H1 (cell line): ENCODE results near the gene RCSD1. TPM values are rescaled to one million over a fixed set of nuclear protein-coding genes. Genes with fewer than 3 reads are reported as not detected.
"Not testable (repeated sequence)": the region's sequence is repeated elsewhere in the genome, so short reads cannot be mapped to it uniquely, and the experiment has no call there.

Source experiments
- CTCF ChIA-PET: fragments of 300-600 bp; sonication (Branson Sonifier 250); formaldehyde crosslinking; loops from one replicate; lab custom pipeline; 2021; ENCODE audit not compliant: partially characterized antibody; lab: Charles Lee
- POLR2A ChIA-PET: fragments of 300-600 bp; sonication (Branson Sonifier 250); formaldehyde crosslinking; loops from one replicate; lab custom pipeline; 2021; ENCODE audit warnings: inconsistent platforms; ENCODE audit not compliant: partially characterized antibody; lab: Charles Lee
- DNase-seq, 2 experiments: peaks; one replicate each; pipeline versions ENCODE4 v3.0.0 to v3.0.0-alpha.2; 2010 to 2022; ENCODE audit warnings: low spot score in 2 of 2, low read depth in 1 of 2, mixed read lengths in 1 of 2
- FAIRE-seq: peaks from 2 replicates; lab custom pipeline; 2011; peaks lifted over from hg19 to GRCh38; lab: Jason Lieb, UNC
- H2AFZ ChIP-seq: 2 replicates; pipeline ENCODE4 v1.8.1; 2012; ENCODE audit warnings: low read length, inconsistent platforms
- H2AK5ac ChIP-seq: 2 replicates; pipeline ENCODE4 v1.6.1; 2013; ENCODE audit warnings: low read depth, low read length
- H2BK120ac ChIP-seq: replicated peaks from 2 replicates; pipeline ENCODE3; 2013; ENCODE audit warnings: low read depth, low read length, inconsistent platforms
- H2BK12ac ChIP-seq: 2 replicates; pipeline ENCODE4 v1.6.1; 2013; ENCODE audit warnings: low read depth, low read length
- H2BK15ac ChIP-seq: 2 replicates; pipeline ENCODE4 v1.6.1; 2013; ENCODE audit warnings: low read length
- H2BK20ac ChIP-seq: 2 replicates; pipeline ENCODE4 v1.6.1; 2013; ENCODE audit warnings: low read length
- H2BK5ac ChIP-seq: 2 replicates; pipeline ENCODE4 v1.6.1; 2013; ENCODE audit warnings: low read depth, low read length
- H3K14ac ChIP-seq: 2 replicates; pipeline ENCODE4 v1.6.1; 2013; ENCODE audit warnings: inconsistent platforms; ENCODE audit not compliant: insufficient read length
- H3K18ac ChIP-seq: 2 replicates; pipeline ENCODE4 v1.6.1; 2013; ENCODE audit warnings: low read length; ENCODE audit errors: extremely low read depth
- H3K23ac ChIP-seq: 2 replicates; pipeline ENCODE4 v1.6.1; 2013; ENCODE audit warnings: inconsistent platforms; ENCODE audit not compliant: insufficient read length
- H3K23me2 ChIP-seq: 2 replicates; pipeline ENCODE4 v1.6.1; 2013; ENCODE audit warnings: low read depth, low read length
- H3K27ac ChIP-seq: 2 replicates; pipeline ENCODE4 v1.6.1; 2011; ENCODE audit warnings: low read depth, low read length, inconsistent platforms
- H3K27me3 ChIP-seq, 4 experiments: replicated peaks in 1 of 4; 1 replicate in 1 of 4; 2 replicates in 3 of 4; pipeline versions ENCODE4 v1.6.1 to v1.8.1; 2011 to 2013; ENCODE audit warnings: low read length in 3 of 4, mild to moderate bottlenecking in 3 of 4, inconsistent platforms in 2 of 4, mixed read lengths in 2 of 4, moderate library complexity in 1 of 4; ENCODE audit not compliant: control insufficient read depth in 3 of 4, insufficient read depth in 3 of 4; ENCODE audit errors: extremely low read depth in 1 of 4
- H3K36me3 ChIP-seq, 4 experiments: 2 replicates each; pipeline versions ENCODE4 v1.6.1 to v1.8.1; 2011 to 2013; ENCODE audit warnings: mild to moderate bottlenecking in 4 of 4, low read length in 3 of 4, moderate library complexity in 2 of 4, control low read depth in 1 of 4, inconsistent platforms in 1 of 4; ENCODE audit not compliant: insufficient read depth in 4 of 4, control insufficient read depth in 2 of 4
- H3K4ac ChIP-seq: replicated peaks from 2 replicates; pipeline ENCODE3; 2013; ENCODE audit warnings: low read length, low read depth, mixed read lengths, inconsistent platforms; ENCODE audit not compliant: insufficient read length
- H3K4me1 ChIP-seq, 4 experiments: replicated peaks in 1 of 4; 1 replicate in 1 of 4; 2 replicates in 3 of 4; pipeline versions ENCODE4 v1.6.1 to v1.8.1; 2011 to 2013; ENCODE audit warnings: low read length in 3 of 4, inconsistent platforms in 2 of 4, mixed read lengths in 1 of 4; ENCODE audit not compliant: insufficient read depth in 4 of 4, control insufficient read depth in 3 of 4
- H3K4me2 ChIP-seq, 2 experiments: 2 replicates each; pipeline versions ENCODE4 v1.6.1 to v1.8.1; 2011 to 2013; ENCODE audit warnings: low read depth in 2 of 2, low read length in 2 of 2, control low read depth in 1 of 2, inconsistent platforms in 1 of 2, mild to moderate bottlenecking in 1 of 2; ENCODE audit not compliant: insufficient read depth in 1 of 2
- H3K4me3 ChIP-seq, 4 experiments: fragments of 200-600, 300-600 bp in 1 of 4; sonication (generic), shearing (Covaris generic), sonication (Bioruptor Twin) in 1 of 4; 2 replicates each; pipeline versions ENCODE4 v1.5.1 to v1.8.1; 2011 to 2016; ENCODE audit warnings: low read length in 4 of 4, low read depth in 3 of 4, control low read depth in 2 of 4, inconsistent platforms in 2 of 4, mild to moderate bottlenecking in 2 of 4, mixed read lengths in 1 of 4, moderate library complexity in 1 of 4; ENCODE audit not compliant: insufficient read depth in 2 of 4; ENCODE audit errors: extremely low read depth in 1 of 4
- H3K56ac ChIP-seq: replicated peaks from 2 replicates; pipeline ENCODE3; 2013; ENCODE audit warnings: low read depth, mild to moderate bottlenecking, mixed read lengths, low read length, inconsistent platforms; ENCODE audit not compliant: insufficient read length
- H3K79me1 ChIP-seq: 2 replicates; pipeline ENCODE4 v1.6.1; 2013; ENCODE audit warnings: low read depth, low read length, control low read depth
- H3K79me2 ChIP-seq, 2 experiments: 2 replicates each; pipeline versions ENCODE4 v1.6.1 to v1.8.1; 2012 to 2013; ENCODE audit warnings: low read length in 2 of 2, mild to moderate bottlenecking in 2 of 2, inconsistent platforms in 1 of 2; ENCODE audit not compliant: insufficient read depth in 2 of 2, control insufficient read depth in 1 of 2
- H3K9ac ChIP-seq, 4 experiments: replicated peaks in 1 of 4; 1 replicate in 1 of 4; 2 replicates in 3 of 4; pipeline versions ENCODE4 v1.6.1 to v1.8.1; 2011 to 2013; ENCODE audit warnings: low read depth in 3 of 4, low read length in 3 of 4, control low read depth in 2 of 4, mild to moderate bottlenecking in 2 of 4, moderate library complexity in 2 of 4, inconsistent platforms in 1 of 4; ENCODE audit errors: extremely low read depth in 1 of 4
- H3K9me3 ChIP-seq, 2 experiments: 2 replicates each; pipeline versions ENCODE4 v1.6.1 to v1.8.1; 2012 to 2013; ENCODE audit warnings: mild to moderate bottlenecking in 2 of 2, moderate library complexity in 2 of 2, control low read depth in 1 of 2, inconsistent platforms in 1 of 2, low read depth in 1 of 2, low read length in 1 of 2, mixed read lengths in 1 of 2; ENCODE audit not compliant: insufficient read depth in 2 of 2
- H4K20me1 ChIP-seq, 2 experiments: replicated peaks in 1 of 2; 2 replicates each; pipeline versions ENCODE3 to v1.8.1; 2011 to 2013; ENCODE audit warnings: inconsistent platforms in 2 of 2, low read length in 2 of 2, mild to moderate bottlenecking in 1 of 2; ENCODE audit not compliant: insufficient read depth in 2 of 2, control insufficient read depth in 1 of 2
- H4K5ac ChIP-seq: 2 replicates; pipeline ENCODE4 v1.6.1; 2013; ENCODE audit warnings: low read length, low read depth, mixed read lengths, inconsistent platforms; ENCODE audit not compliant: insufficient read length
- H4K8ac ChIP-seq: 2 replicates; pipeline ENCODE4 v1.8.0; 2013; ENCODE audit warnings: mild to moderate bottlenecking, moderate library complexity, low read length, inconsistent platforms; ENCODE audit not compliant: insufficient read depth; ENCODE audit errors: extremely low read depth
- H4K91ac ChIP-seq: replicated peaks from 2 replicates; pipeline ENCODE3; 2013; ENCODE audit warnings: low read length, mixed read lengths, inconsistent platforms; ENCODE audit not compliant: insufficient read length
- CBX5 ChIP-seq: fragments of 300-800, 300-1000 bp; sonication (generic); IDR thresholded peaks from 2 replicates; pipeline ENCODE4 v1.7.1; 2016; ENCODE audit warnings: antibody characterized with exemption, low read length, low read depth
- EGR1 ChIP-seq: IDR thresholded peaks from 2 replicates; pipeline ENCODE4 v1.6.1; 2011; ENCODE audit warnings: low read depth, low read length, borderline replicate concordance
- RXRA ChIP-seq: IDR thresholded peaks from 2 replicates; pipeline ENCODE4 v1.6.1; 2011; ENCODE audit warnings: low read depth, mild to moderate bottlenecking, low read length, moderate library complexity; ENCODE audit not compliant: insufficient read depth
- SP1 ChIP-seq: IDR thresholded peaks from 2 replicates; pipeline ENCODE4 v1.6.1; 2011; ENCODE audit warnings: low read depth, low read length
- TAF1 ChIP-seq: IDR thresholded peaks from 2 replicates; pipeline ENCODE4 v1.6.1; 2011; ENCODE audit warnings: mild to moderate bottlenecking, low read depth, low read length
- ZNF274 ChIP-seq: IDR thresholded peaks from 2 replicates; pipeline ENCODE4 v1.7.0; 2012; ENCODE audit warnings: low read length, borderline replicate concordance; ENCODE audit errors: extremely low read depth
- WGBS, 2 experiments: shearing (Covaris generic) in 1 of 2; methylation state at CpG; one replicate each; pipeline versions ENCODE4 v1.1.6 to v1.1.7; 2013 to 2015; ENCODE audit warnings: low lambda C conversion rate in 2 of 2, mixed read lengths in 2 of 2, inconsistent platforms in 1 of 2, low coverage in 1 of 2, missing lambda C conversion rate in 1 of 2; ENCODE audit not compliant: insufficient replicate concordance in 2 of 2, insufficient coverage in 1 of 2, insufficient read length in 1 of 2; ENCODE audit errors: extremely low coverage in 1 of 2, missing lambda C conversion rate in 1 of 2; 5-methylcytosine and 5-hydroxymethylcytosine counted together
- polyA plus RNA-seq, 7 experiments: library from polyadenylated mRNA; depleted of rRNA in 3 of 7; stranded (reverse) in 5 of 7; unstranded in 2 of 7; fragments of >200 nt in 5 of 7; fragments of 200-250 nt in 2 of 7; gene quantifications; 1 replicate in 5 of 7; 2 replicates in 1 of 7; 4 replicates in 1 of 7; pipeline versions ENCODE4 v1.2.1 to v1.2.3, GENCODE V29; 2011 to 2013; ENCODE audit warnings: missing spikeins in 2 of 7, mixed read lengths in 2 of 7
- total RNA-seq: library from RNA; stranded (reverse); fragmentation: NEBNext Ultra II Directional; extraction: Animal tissue kit (Norgen Biotek cat#: 25700); gene quantifications from 2 replicates; pipeline ENCODE4 v1.2.1, GENCODE V29; 2021
- TF ChIP-seq, protein P1 (sequence below): IDR thresholded peaks from 2 replicates; pipeline ENCODE4 v1.6.1; 2012; ENCODE audit warnings: inconsistent platforms

RCSD1 gene
- total and polyA plus RNA-seq, 2 of the 8 experiments (the other 6 are each of a cell fraction or from before 2014, with no cell fraction given) = 0.47 to 0.69 TPM

DNA sequence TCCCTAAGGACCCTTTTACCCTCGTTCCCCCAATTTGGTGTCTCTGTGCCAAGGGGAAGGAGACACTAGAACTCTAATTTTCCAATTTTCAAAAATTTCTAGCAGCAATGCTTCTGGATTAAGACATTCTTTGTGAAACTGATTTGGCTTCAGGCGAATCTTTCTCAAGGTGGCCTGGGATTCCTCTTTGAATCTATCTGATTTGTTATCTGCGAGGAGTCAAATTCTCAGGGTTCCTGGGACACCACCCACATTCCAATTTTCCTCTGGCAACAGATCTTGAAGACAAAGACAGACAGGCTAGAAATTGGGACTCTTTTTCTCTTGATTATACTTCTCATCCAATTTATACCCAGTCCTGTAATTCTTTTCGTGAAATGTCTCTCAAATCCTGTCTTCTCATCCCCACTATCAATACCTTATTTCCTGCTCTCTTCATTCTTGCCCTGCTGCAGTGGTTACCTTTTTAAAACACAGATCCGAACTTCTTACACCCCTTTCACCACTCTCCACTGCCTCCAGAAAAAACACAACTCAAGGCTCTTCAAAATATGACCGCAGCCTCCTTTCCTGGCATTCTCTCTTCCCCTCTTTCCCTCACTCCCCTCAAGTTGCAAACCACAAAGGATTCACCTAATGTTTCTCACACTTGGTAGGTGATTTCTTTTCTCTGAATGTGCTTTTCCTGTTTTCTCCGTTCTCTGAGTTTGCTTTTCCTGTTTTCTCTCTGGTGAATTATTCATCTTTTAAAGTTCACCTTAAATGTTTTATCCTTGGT lies 89.1 kb downstream of the RCSD1 start (continued):
- TF ChIP-seq ZNF274 (no peak), SP1 (no peak), EGR1 (no peak), TAF1 (no peak), CBX5 (no peak), RXRA (no peak)
- TF ChIP-seq, protein P1, sequence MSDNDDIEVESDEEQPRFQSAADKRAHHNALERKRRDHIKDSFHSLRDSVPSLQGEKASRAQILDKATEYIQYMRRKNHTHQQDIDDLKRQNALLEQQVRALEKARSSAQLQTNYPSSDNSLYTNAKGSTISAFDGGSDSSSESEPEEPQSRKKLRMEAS = no peak

DNA sequence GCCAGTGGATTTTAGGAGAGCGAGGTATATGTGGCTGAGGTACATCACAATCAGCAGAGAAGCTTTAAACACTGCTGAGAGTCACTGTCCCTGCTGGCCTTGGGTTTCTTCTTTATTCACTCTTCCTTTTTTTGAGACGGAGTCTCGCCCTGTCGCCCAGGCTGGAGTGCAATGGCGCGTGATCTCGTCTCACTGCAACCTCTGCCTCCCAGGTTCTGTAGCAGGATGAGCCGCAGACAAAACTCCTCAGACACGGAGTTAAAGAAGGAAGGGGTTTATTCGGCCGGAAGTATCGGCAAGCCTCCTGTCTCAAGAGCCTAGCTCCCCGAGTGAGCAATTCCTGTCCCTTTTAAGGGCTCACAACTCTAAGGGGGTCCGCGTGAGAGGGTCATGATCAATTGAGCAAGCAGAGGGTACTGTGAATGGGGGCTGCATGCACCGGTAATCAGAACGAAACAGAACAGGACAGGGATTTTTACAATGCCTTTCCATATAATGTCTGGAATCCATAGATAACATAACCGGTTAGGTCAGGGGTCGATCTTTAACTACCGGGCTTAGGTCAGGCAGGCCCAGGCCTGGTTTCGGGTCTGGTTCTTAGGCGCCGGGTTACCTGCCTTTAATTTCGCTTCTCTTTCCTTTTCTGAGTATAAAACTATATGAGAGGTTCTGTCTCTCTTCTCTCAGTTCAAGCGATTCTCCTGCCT lies 89.8 kb downstream of the RCSD1 start:
- H3K14ac ChIP-seq, H2BK20ac ChIP-seq, H3K23me2 ChIP-seq, H2BK120ac ChIP-seq, H3K9me3 ChIP-seq, H2BK5ac ChIP-seq, H2BK15ac ChIP-seq, H3K4me2 ChIP-seq, POLR2A ChIA-PET, H3K27ac ChIP-seq, H3K23ac ChIP-seq, H3K36me3 ChIP-seq, H3K4me1 ChIP-seq, H3K27me3 ChIP-seq, H4K20me1 ChIP-seq, H3K79me1 ChIP-seq, DNase-seq, H2AK5ac ChIP-seq, H3K4ac ChIP-seq, H4K91ac ChIP-seq, H4K5ac ChIP-seq, H3K56ac ChIP-seq, H3K9ac ChIP-seq, H3K4me3 ChIP-seq, FAIRE-seq, H4K8ac ChIP-seq, H2BK12ac ChIP-seq: not testable (repeated sequence)
- H3K79me2 ChIP-seq = peaks cover 0 to 25% of the 10 kb centered on the region in 2 experiments; a peak in 3 of 4 replicates
- H3K18ac ChIP-seq = peak overlapping the region; percentile 10; the same call in 1 of the 2 replicates
- 87% methylated on average over 25 of the region's 25 CpGs; no CpG with 5 or more reads in 1 of the 2 experiments for WGBS, 2 experiments
- CTCF ChIA-PET = interaction anchor here (1.3 to 1.7 kb wide), 2 partner anchors 49 to 109 kb away, joined by 3 to 4 read pairs; no protein-coding TSS in a partner anchor
- 0 out of 2 replicates have a peak overlapping the region, but pooled peaks have one; percentile 46 for H2AFZ ChIP-seq
